Neural progenitor cell (in vitro differentiated cells): ENCODE measurements around the gene RIOK3.

ENCODE experiments used
- CTCF ChIP-seq: fragments of 200-600 bp; sonication (generic); IDR thresholded peaks from 2 replicates; pipeline ENCODE4 v1.5.1; 2017; ENCODE audit warnings: antibody characterized with exemption, mild to moderate bottlenecking
- EZH2phosphoT487 ChIP-seq: fragments of 200-600 bp; sonication (generic); IDR thresholded peaks from 2 replicates; pipeline ENCODE4 v1.6.1; 2017; ENCODE audit warnings: antibody characterized with exemption

GRCh38 chr18:23428821-23429220, 24.3 kb upstream of the RIOK3 start:
- TF ChIP-seq CTCF (no peak), EZH2phosphoT487 (no peak)
